ENCODE measurements around the gene ZDHHC7.
A peak's percentile ranks its signal among the peaks of the same experiment; 100 is the strongest.

Gene ZDHHC7

GRCh38 chr16:85017633-85018032 lies 6.3 kb upstream of the ZDHHC7 start:
- no peak for DNase-seq

DNA sequence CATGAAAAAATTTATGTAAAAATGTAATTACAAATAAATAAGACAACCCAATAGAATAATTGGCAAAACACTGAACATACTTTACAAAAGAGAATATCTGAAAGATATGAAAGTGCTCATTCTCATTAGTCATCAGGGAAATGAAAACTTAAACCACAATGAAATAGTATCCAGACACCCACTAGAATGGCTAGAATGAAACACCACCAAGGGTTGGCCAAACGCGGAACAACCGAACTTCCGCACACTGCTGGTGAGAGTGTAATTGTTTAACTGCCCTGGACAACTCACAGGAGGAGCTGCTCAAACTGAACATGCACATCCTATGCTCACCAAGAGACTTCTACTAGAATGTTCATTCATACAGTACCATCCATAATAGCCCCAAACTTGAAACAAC lies 5.8 kb upstream of the ZDHHC7 start:
- no peak for DNase-seq

DNA sequence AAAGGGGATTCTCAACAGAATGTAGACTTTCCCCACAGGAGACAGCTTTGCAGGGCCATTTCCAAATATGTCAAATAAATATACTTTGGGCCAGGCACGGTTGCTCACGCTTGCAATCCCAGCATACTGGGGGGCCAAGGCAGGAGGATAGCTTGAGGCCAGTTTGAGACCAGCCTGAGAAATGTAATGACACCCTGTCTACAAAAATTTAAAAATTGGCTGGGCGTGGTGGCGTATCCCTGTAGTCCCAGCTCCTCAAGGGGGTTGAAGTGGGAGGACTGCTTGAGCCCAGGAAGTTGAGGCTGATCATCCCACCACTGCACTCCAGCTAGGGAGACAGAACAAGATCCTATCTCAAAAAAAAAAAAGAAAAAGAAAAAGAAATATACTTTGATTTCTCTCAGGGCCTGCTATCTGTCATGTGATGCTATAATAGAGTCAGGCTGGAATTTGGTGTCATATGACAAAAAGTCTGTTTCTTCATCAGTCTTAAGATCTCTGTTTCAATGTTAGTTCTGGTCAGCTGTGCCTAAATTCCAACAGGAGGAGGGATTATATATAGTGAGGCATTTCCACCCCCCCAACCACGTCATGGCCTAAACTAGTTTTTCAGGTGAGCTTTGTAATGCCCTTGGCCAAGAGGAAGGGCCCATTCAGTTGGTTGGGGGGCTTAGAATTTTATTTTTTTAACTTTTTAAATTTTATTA lies 4.3 kb upstream of the ZDHHC7 start:
- no peak for DNase-seq

DNA sequence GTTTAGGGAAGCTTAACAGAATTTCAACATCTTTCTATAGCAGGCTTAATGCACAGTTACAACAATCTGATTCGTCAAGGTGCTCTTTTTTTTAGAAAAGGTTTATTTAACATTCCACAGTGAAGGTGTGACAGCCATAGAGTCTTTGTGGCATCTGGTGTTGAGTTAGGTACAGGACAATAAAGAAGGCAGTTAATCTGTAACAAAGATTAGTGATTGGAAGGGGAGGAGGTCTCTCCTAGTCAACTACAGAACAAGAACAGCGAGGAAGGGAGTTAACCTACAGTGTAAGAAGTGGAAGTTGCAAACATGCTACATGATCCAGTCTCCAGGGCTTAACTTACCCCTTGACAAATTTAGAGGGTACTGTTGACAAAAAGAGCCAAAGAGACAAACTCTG lies 3.0 kb upstream of the ZDHHC7 start:
- no peak for DNase-seq

DNA sequence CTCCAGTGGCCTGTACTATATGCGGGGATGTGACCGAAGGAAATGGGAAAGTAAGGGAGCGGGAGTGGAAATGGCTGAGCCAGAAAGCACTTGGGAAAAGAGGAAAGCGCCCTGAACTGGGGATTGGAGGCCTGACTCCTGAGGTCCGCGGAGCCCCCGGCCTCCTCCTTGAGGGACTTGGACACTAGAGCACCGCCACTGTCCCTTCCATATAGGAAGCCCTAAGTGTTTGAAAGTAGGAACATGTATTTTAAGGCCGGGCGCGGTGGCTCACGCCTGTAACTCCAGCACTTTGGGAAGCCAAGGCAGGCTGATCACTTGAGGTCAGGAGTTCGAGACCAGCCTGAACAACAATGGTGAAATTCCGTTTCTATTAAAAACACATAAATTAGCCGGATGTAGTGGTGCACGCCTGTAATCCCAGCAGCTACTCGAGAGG lies 530 bp upstream of the ZDHHC7 start:
- no peak for DNase-seq

DNA sequence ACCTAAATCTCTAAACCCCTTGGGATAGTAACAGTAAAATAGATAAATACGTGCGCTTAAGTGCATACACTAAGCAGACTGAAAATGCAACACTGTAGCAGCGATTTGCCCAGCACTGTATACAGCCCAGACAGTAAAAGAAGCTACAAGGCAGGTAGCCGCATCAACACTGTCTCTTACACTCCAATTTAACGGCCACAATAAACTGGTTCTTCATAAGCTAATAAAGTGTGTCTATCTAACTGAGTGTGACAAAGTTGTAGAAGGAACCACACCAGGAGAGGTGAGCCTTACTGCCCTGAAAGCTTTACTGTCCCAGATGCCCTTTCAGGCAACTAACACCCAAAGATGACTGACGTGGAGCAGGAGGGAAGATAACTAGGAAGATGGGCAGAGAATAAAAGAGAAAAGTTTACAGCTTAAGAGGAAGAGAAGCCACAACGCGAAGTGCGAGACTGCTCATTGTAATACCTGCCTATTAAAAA lies 847 bp downstream of the ZDHHC7 start:
- no peak for DNase-seq

DNA sequence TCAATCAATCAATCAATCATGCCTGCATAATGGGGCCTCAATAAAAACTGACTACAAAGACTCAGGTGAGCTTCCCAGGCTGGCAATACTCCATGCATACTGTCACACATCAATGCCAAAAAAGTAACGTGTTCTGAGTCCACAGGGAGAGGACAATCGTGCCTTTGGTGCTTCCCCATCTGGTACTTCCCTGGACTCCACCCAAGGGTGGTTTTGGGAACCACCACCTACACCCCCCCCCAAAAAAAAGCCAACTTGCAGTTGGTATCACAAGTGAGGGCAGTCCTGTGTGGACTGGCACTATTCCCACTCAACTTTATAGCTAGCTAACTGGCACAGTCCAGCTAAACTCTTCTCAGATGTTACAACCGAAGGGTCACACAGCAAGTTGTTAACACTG lies 3.1 kb downstream of the ZDHHC7 start:
- DNase-seq = no peak

DNA sequence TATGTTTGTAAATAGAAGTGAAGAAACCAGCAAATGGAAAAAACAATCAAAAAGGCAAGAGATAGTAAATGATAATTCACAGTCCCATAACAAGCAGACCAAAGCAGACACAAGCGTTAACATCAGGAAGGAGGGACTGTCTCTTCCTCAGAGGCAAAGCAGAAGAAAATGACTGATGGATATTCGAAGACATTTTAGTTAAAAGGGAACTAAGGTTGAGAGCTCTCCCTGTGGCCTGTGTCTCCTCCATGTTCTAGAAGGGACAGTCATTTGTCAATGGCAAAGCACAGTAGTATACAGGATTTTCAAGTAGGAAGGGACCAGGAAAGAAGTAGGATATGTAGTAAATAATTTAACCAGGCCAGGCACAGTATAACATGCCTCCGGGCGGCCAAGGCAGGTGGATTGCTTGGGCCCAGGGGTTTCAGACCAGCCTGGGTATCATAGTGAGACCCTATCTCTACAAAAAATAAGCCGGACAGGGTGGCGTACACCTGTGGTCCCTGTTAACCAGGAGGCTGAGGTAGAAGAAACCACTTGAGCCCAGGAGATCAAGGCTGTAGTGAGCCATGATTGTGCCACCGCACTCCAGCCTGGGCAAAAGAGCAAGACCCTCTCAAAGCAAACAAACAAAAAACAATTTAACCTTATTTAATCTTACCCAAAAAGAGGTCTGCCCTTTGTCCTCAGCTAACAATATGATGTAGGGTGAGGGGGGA lies 3.7 kb downstream of the ZDHHC7 start:
- no peak for DNase-seq

DNA sequence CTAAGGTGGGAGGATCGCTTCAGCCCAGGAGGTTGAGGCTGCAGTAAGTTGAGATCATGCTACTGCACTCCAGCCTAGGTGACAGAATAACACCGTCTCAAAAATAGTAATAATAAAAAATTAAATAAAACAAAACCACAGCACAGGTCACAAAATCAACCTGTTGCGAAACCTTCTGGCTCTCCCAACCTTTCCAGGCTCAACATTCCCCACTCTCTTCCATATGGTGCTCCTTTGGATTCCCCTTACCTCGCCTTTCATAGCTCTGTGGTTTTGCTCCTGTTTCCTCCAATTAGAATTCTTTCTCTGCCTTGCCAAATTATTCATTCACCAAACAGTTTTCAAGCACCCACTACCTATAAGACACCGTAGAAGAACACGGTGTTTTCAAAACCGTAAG lies 4.7 kb downstream of the ZDHHC7 start:
- no peak for DNase-seq

DNA sequence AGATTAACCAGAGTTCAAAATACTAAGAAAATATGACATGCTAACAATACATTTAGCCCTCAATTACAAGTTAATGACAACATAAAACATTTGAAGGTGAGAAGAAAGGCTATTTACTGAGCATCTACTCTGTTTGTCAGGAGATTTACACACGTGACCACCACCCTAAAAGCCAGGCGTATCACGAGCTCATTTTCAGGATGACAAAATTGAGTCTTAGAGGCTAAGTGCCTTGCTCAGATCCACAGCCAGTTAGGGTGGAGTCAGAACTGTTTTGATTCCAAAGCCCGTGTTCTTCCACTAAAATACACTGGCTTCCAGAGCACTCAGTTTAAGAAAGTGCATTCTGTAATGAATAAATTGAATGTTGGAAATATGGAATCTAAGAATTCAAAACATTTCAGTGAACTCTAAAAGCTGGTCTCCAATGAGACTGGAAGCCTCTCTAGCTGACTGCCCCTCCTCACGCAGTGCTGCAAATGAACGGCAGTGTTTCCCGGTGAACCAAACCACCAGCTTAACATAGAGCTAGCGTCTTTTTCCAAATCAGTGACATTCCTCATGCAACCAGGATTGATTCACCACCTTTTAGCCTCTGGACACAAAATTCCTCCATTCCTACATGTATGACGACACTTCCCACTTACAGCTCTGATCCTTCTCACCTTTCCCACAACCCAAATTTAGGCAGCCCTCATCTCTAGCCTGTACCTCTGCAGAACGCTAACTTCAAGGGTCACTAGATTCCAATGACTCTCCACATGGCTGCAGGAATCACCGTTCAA lies 5.9 kb downstream of the ZDHHC7 start:
- peak; percentile 56 for DNase-seq

GRCh38 chr16:85004587-85005205 lies 6.6 kb downstream of the ZDHHC7 start:
- no peak for DNase-seq

GRCh38 chr16:85003725-85004586 lies 7.4 kb downstream of the ZDHHC7 start:
- no peak for DNase-seq

DNA sequence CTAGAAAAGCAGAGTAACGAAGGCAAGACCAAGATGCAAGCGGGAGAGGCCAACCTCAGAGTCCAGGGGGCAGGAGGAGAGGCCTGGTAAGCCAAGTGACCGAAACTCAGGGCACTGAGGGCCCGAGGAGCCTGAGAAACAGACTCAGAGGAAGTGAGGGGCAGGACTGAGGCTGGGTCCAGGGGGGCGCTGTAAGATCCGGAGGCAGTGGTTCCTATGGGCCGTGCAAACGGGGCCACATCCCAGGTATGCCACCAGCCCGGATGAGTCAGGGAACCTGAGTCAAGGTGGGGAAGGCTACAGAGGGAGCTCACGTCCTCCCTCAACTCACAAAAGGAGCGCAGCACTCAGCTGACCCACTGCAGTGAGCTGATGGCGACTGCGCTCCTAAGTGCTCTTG lies 8.3 kb downstream of the ZDHHC7 start:
- DNase-seq = no peak

DNA sequence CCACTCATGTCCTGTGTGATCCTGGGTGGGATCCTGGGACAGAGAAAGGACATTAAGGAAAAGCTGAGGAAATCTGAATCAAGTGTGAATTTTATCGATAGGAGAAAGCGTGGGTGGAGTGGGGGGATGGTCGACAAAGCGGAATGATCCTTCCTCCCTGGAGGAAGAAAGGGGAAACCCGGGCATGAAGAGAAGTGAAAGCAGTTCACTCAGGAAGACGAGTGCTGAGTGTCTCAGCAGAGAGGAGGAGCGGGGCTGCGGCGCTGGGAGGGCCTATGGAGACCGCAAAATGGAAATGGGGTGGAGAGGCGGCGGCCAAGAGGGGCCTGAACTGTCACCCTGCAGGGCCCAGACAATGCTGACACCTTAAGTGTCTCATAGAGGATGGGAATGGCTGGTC lies 8.7 kb downstream of the ZDHHC7 start:
- no peak for DNase-seq

GRCh38 chr16:85002099-85002541 lies 9.2 kb downstream of the ZDHHC7 start:
- DNase-seq = no peak

DNA sequence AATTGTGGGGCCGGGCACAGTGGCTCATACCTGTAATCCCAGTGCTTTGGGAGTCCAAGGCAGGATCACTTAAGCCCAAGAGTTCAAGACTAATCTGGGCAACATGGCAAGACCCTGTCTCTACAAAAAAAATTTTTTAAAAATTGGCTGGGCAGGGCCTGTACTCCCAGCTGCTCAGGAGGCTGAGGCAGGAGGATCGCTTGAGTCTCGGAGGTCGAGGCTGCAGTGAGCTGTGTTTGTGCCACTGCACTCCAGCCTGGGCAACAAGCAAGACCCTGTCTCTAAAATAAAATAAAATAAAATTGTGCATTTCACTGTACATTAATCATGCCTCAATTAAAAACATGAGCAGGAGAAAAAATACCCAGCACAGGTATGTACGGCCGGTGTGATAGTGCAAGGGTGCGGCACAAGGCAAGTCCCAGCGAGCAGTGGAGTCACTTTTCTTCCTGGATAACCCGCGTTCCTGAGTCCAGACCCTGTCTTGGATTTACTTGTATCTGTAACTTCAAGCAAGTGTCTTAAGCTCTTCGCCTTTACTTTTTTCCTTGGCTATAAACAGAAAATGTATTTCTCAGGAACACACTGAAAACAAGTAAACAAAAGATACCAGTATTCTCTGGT lies 11.4 kb downstream of the ZDHHC7 start:
- no peak for DNase-seq

- no peak for DNase-seq
These were observed 12.1 kb downstream of the ZDHHC7 start for GRCh38 chr16:84999200-84999599.

DNA sequence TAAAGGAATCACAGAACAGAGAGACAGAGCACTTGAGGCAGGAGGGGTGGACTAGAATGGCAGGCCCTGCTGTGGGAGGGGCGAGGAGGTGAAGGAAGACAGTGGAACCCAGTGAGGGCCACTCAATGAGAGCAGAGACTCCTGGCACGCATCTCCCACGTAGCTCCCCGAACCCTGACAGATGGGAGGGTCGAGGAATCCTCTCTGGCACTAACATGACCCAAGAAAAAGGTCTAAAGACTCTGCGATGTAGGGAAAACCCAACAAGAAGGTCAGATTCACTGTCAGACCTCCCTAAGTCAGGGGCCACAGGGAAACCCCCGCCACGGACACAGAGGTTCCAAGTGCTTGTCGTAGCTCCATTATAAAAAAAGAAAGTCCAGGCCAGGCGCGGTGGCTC lies 15.0 kb downstream of the ZDHHC7 start:
- DNase-seq = no peak

- no peak for DNase-seq
These were observed 15.7 kb downstream of the ZDHHC7 start for GRCh38 chr16:84995663-84996062.

DNA sequence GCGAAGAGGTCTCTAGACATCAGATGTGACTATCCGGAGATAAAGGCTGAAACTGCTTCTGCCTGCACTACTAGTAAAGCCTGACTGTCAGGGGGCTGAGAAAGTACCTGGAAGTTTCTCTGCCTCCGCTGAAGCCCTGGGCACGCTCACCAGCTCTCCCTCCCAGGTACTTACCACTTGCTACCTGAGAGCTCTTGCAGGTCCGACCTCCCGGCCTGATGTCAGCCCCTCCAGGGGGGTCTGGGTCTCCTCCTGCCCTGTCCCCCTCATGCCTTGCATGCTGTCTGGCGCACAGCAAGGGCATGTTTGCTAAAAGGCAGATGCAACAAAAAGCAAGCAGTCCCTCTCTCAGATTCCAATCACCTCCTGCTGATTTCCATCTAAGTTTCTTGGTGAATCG lies 17.4 kb downstream of the ZDHHC7 start:
- no peak for DNase-seq

- no peak for DNase-seq
These were observed 18.6 kb downstream of the ZDHHC7 start for GRCh38 chr16:84992717-84993075.

- no peak for DNase-seq
These were observed 20.6 kb downstream of the ZDHHC7 start for GRCh38 chr16:84990782-84991181.
